CD4-positive, alpha-beta T cell (primary cell): Measurements from ENCODE around the gene CETN3. TPM values are rescaled to one million over a fixed set of nuclear protein-coding genes. Genes with fewer than 3 reads are reported as not detected.

ENCODE experiments used
- ATAC-seq: fragments of 200-7000 bp; cut with Tn5 transposase; one replicate; pipeline ENCODE4 v1.10.0; 2022; ENCODE audit warnings: mild to moderate bottlenecking; ENCODE audit not compliant: poor library complexity
- CTCF ChIA-PET: fragments of 350-600 bp; sonication (Branson Sonifier 250); formaldehyde crosslinking; loops from one replicate; lab custom pipeline; 2021; ENCODE audit warnings: antibody characterized with exemption, inconsistent platforms; lab: Charles Lee
- POLR2A ChIA-PET: fragments of 350-600 bp; sonication (Branson Sonifier 250); formaldehyde crosslinking; loops from one replicate; lab custom pipeline; 2021; ENCODE audit warnings: antibody characterized with exemption, inconsistent platforms; lab: Charles Lee
- DNase-seq, 14 experiments: peaks; one replicate each; pipeline ENCODE4 v3.0.0-alpha.2; 2013 to 2020; ENCODE audit warnings: mixed read lengths in 2 of 14
- H3K27ac ChIP-seq, 2 donors: one replicate each; pipeline versions ENCODE4 v1.5.1 to v1.7.0; 2013; ENCODE audit warnings: low read length in 2 of 2, low read depth in 1 of 2, mild to moderate bottlenecking in 1 of 2
- H3K27me3 ChIP-seq, 2 experiments: 1 replicate in 1 of 2; 2 replicates in 1 of 2; pipeline versions ENCODE4 v1.6.1 to v1.7.0; 2013; ENCODE audit warnings: low read length in 2 of 2, control low read depth in 1 of 2, mild to moderate bottlenecking in 1 of 2, moderate library complexity in 1 of 2; ENCODE audit not compliant: insufficient read depth in 2 of 2, control insufficient read depth in 1 of 2
- H3K36me3 ChIP-seq: one replicate; pipeline ENCODE4 v1.6.1; 2013; ENCODE audit warnings: low read length, control low read depth; ENCODE audit not compliant: insufficient read depth
- H3K4me1 ChIP-seq: one replicate; pipeline ENCODE4 v1.6.1; 2013; ENCODE audit warnings: low read length, control low read depth; ENCODE audit not compliant: insufficient read depth
- H3K4me3 ChIP-seq: one replicate; pipeline ENCODE4 v1.5.1; 2013; ENCODE audit warnings: mild to moderate bottlenecking, low read length, moderate library complexity
- H3K9me3 ChIP-seq, 2 experiments: 1 replicate in 1 of 2; 2 replicates in 1 of 2; pipeline versions ENCODE4 v1.6.1 to v1.7.0; 2013; ENCODE audit warnings: low read length in 2 of 2, mild to moderate bottlenecking in 2 of 2, control low read depth in 1 of 2, moderate library complexity in 1 of 2; ENCODE audit not compliant: control insufficient read depth in 1 of 2, insufficient read depth in 1 of 2
- H3K27ac Mint-ChIP-seq: one replicate; pipeline ENCODE4 v1.8.0; 2020; ENCODE audit warnings: mixed read lengths
- H3K27me3 Mint-ChIP-seq: one replicate; pipeline ENCODE4 v1.8.0; 2021; ENCODE audit warnings: mixed read lengths
- H3K36me3 Mint-ChIP-seq: one replicate; pipeline ENCODE4 v1.8.0; 2021; ENCODE audit warnings: low read depth, mixed read lengths
- H3K4me1 Mint-ChIP-seq: one replicate; pipeline ENCODE4 v1.8.0; 2021; ENCODE audit warnings: low read depth, mixed read lengths
- H3K4me3 Mint-ChIP-seq: one replicate; pipeline ENCODE4 v1.8.0; 2020; ENCODE audit warnings: mild to moderate bottlenecking, mixed read lengths
- H3K9me3 Mint-ChIP-seq: one replicate; pipeline ENCODE4 v1.8.0; 2020; ENCODE audit warnings: mixed read lengths
- intact Hi-C, 2 experiments: fragments of 100-400 bp; cut with DNase I in 1 of 2; cut with micrococcal nuclease in 1 of 2; formaldehyde crosslinking; loops; one replicate each; pipeline versions ENCODE4 v1.15.1 to v1.9.0; 2023 to 2025; cut with DNase I, micrococcal nuclease
- total RNA-seq, 174 experiments: library from RNA in 2 of 174; stranded (reverse) in 2 of 174; gene quantifications; one replicate each; pipeline ENCODE4 v1.2.3 and lab custom pipeline; 2021 to 2026
- TF ChIP-seq, protein P1 (sequence below): fragments of 200-600 bp; IDR thresholded peaks from one replicate; pipeline ENCODE4 v1.8.0; 2022; ENCODE audit warnings: antibody characterized with exemption, mild to moderate bottlenecking

CETN3 gene
- total RNA-seq, 2 experiments from 2014 or later = 3.2 to 4.9 TPM

GRCh38 chr5:90438100-90438499 is 28.5 kb upstream of the CETN3 start:
- Mint-ChIP-seq H3K36me3 (no peaks in the 10 kb centered on the region), H3K27me3 (peaks cover 4% of the 10 kb centered on the region), H3K27ac (no peak overlapping the region), H3K4me3 (no peak overlapping the region), H3K4me1 (no peaks in the 10 kb centered on the region), H3K9me3 (no peaks in the 10 kb centered on the region)
- Histone ChIP-seq H3K36me3 (no peaks in the 10 kb centered on the region), H3K27me3 (no peaks in the 10 kb centered on the region), H3K27ac (no peak overlapping the region), H3K9me3 (no peaks in the 10 kb centered on the region), H3K4me1 (peaks cover 3% of the 10 kb centered on the region), H3K4me3 (no peak overlapping the region)
- ChIA-PET CTCF (interaction anchor here (1.1 to 3.6 kb wide), 2 partner anchors 17 to 346 kb away, joined by 3 to 17 read pairs; no protein-coding TSS in a partner anchor), POLR2A (interaction anchor here (1.1 to 2.2 kb wide), 2 partner anchors 28 to 92 kb away, joined by 3 to 17 read pairs; partner anchors contain the start of genes CETN3 and LYSMD3)
- no peak for ATAC-seq
- intact Hi-C loops = loop anchor here in 1 of 2 experiments (10.0 kb wide), 1 partner anchor 167 kb away; no protein-coding TSS in a partner anchor
- no peak for DNase-seq
- TF ChIP-seq, protein P1, sequence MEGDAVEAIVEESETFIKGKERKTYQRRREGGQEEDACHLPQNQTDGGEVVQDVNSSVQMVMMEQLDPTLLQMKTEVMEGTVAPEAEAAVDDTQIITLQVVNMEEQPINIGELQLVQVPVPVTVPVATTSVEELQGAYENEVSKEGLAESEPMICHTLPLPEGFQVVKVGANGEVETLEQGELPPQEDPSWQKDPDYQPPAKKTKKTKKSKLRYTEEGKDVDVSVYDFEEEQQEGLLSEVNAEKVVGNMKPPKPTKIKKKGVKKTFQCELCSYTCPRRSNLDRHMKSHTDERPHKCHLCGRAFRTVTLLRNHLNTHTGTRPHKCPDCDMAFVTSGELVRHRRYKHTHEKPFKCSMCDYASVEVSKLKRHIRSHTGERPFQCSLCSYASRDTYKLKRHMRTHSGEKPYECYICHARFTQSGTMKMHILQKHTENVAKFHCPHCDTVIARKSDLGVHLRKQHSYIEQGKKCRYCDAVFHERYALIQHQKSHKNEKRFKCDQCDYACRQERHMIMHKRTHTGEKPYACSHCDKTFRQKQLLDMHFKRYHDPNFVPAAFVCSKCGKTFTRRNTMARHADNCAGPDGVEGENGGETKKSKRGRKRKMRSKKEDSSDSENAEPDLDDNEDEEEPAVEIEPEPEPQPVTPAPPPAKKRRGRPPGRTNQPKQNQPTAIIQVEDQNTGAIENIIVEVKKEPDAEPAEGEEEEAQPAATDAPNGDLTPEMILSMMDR = no peak

DNA sequence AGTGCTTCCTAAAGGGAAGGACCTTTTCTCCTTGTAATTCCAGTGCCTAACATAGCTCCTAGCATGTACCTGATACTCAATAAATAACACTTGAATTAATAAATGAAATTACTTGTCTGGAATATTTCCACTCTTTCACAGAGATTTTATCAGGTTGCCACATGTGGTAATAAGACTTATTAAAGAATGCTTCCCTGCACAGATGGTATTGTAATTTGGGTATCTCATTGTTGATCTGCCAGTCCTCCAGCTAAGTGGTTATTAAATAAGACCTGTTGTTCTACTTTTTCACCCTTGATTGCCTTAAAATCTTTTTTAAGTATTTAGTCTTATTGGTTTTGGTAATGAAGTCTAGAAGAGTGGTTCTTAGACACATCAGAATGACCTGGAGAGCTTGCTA is 28.1 kb upstream of the CETN3 start:
- H3K9me3 Mint-ChIP-seq = no peaks in the 10 kb centered on the region
- intact Hi-C loops = loop anchor here in 1 of 2 experiments (10.0 kb wide), 1 partner anchor 167 kb away; no protein-coding TSS in a partner anchor
- ChIA-PET POLR2A (interaction anchor here (1.1 kb wide), 1 partner anchor 28 kb away, joined by 3 read pairs; the partner anchor contains the start of gene CETN3), CTCF (interaction anchor here (1.1 to 3.6 kb wide), 3 partner anchors 11 to 346 kb away, joined by 3 to 17 read pairs (median 3); no protein-coding TSS in a partner anchor)
- ATAC-seq = no peak
- no peaks in the 10 kb centered on the region for H3K9me3 ChIP-seq
- no peaks in the 10 kb centered on the region for H3K36me3 ChIP-seq
- peaks cover 4% of the 10 kb centered on the region for H3K27me3 Mint-ChIP-seq
- H3K4me3 ChIP-seq = no peak overlapping the region
- no peak overlapping the region for H3K27ac Mint-ChIP-seq
- H3K4me3 Mint-ChIP-seq = no peak overlapping the region
- H3K4me1 ChIP-seq = peaks cover 3% of the 10 kb centered on the region
- H3K27ac ChIP-seq = no peak overlapping the region
- H3K36me3 Mint-ChIP-seq = no peaks in the 10 kb centered on the region
- TF ChIP-seq, protein P1 = no peak
- no peaks in the 10 kb centered on the region for H3K27me3 ChIP-seq
- H3K4me1 Mint-ChIP-seq = no peaks in the 10 kb centered on the region
- no peak for DNase-seq

DNA sequence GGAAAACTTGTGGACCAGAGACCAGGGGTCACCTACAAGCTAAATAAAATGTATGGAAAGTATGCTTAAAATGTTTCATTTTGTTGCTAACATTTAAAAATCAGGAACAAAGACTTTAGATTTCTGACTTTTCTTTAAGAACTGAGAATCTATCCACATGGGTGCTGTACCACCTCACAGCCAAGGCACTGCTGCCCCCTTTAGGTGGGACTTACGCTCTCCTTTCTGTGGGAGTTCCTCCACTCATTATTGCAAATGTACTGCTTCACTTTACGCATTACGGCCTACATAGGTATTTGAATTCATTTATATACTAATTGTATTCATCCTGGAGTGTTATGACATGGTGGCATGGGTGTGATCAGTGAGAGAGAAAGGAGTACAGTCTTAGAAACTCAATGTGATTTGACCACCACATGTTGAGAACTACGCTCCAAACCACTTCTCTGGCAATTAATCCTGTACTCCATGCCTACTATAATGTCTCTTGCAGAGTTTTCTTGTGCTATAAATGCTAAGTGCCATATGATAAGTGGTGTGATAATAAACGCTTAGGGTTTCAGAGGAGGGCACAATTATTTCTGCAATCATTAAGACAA is 24.7 kb upstream of the CETN3 start:
- H3K27me3 ChIP-seq = no peaks in the 10 kb centered on the region
- intact Hi-C loops = loop anchor here (1.0 to 10.0 kb wide), 3 partner anchors 171 to 1705 kb away; no protein-coding TSS in a partner anchor
- H3K4me3 ChIP-seq = no peak overlapping the region
- H3K4me1 ChIP-seq = no peaks in the 10 kb centered on the region
- Mint-ChIP-seq H3K36me3 (no peaks in the 10 kb centered on the region), H3K4me3 (no peak overlapping the region), H3K27me3 (peaks cover 4% of the 10 kb centered on the region), H3K4me1 (no peaks in the 10 kb centered on the region), H3K27ac (no peak overlapping the region), H3K9me3 (no peaks in the 10 kb centered on the region)
- ATAC-seq = peak; percentile 52
- CTCF ChIA-PET = interaction anchor here (0.7 kb wide), 1 partner anchor 19 kb away, joined by 3 read pairs; no protein-coding TSS in a partner anchor
- H3K9me3 ChIP-seq = no peaks in the 10 kb centered on the region
- H3K36me3 ChIP-seq = no peaks in the 10 kb centered on the region
- TF ChIP-seq, protein P1 = peak; percentile 62
- H3K27ac ChIP-seq = no peak overlapping the region
- POLR2A ChIA-PET = no interaction called here
- peak; percentile 17 to 61 (median 38) for DNase-seq
